NOMO-1 (cell line): Measurements from ENCODE around the gene ACOT9.
"Not testable (repeated sequence)": the region's sequence is repeated elsewhere in the genome, so short reads cannot be mapped to it uniquely, and the experiment has no call there.

Experiments used
- DNase-seq, 2 experiments: peaks; one replicate each; lab custom pipeline; 2025; ENCODE audit not compliant: unreplicated experiment in 2 of 2; lab: John Stamatoyannopoulos, UW

Gene ACOT9

DNA sequence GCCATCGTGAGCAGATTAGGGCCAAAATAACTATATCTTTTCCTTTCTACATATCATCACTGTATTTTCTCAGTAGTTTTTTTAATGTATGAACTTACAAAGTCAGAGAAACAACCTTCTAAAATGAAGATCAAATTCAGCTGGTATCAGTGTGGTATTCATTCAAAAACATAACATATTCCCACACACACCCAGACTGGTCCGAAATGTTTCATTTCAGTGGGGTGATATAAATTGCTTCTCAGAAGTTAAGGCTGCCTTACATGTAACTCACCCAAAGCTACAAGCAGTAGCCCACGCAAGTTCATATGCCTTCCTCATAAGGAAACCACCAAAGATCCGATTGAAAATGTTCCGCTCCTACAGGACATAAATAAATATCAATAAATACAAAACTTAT is 37.8 kb downstream of the ACOT9 start:
- no peak for DNase-seq

DNA sequence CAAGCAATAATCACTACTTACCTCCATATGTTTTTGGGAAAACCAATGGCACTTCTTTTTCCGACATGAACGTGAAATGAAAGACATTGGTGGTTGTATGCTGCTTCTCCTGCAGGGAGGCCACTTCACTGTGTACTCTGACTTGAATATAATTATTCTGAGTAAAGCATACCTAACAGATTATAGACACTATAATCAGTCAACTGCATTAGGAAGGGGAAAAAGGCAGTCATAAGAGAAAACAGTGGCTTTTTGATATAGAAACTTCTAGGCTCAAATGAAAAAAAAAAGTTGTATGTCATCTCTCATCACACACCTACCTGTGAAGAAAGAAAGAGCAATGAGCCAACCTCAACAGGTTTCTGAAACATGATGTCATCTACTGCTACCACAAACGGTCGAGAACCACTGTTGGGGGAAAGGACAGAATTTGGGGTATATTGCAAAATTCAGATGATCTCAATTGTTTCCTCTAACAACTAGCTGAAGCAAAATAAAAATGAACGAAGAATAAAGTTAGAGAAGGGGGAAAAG is 38.3 kb downstream of the ACOT9 start:
- DNase-seq: no peak

DNA sequence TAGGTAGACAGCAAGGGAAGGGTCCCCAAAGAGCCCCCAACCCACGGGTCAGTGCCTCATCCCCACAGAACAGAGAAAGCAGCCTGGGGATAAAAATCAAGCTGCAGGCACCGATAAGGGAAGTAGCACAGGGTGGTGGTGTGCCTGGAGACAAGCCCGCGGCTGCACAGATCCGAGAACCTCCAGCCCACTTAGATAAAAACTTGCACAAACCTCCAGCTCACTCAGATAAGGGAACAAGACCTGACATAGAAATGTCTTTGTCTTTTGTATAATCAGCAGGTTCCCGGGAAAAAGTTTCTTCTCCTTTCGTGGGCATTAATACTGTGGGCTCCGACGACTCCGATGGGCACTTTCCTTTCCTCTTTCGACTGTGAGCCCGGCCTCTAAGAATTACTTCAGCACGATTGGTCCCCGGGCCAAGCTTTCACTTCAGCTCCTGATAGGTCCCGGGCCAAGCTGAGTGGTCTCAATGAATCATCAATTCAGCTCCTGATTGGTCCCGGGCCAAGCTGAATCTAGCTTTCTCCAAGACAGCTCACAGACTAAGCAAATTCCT is 43.4 kb downstream of the ACOT9 start:
- peak; percentile 66 to 76 for DNase-seq

DNA sequence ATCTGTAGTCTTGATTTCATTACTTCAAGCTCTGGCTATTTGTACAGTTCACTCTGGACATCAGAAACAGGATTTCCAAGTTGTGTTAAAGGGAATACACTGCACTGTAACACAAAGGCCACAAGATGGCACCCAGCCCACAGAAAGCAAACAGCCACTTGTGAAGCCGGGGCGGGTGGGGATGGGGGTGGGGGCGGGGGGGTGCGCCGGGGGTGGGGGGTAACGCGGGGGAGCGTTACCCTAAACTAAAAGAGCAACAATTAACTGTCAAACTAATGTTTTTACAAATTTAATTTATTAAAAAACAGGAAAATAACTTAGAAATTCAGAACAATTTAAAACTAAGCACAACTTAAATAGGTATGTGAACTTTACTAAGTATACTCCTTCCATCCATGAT is 48.5 kb downstream of the ACOT9 start:
- peak; percentile 4 to 12 for DNase-seq

DNA sequence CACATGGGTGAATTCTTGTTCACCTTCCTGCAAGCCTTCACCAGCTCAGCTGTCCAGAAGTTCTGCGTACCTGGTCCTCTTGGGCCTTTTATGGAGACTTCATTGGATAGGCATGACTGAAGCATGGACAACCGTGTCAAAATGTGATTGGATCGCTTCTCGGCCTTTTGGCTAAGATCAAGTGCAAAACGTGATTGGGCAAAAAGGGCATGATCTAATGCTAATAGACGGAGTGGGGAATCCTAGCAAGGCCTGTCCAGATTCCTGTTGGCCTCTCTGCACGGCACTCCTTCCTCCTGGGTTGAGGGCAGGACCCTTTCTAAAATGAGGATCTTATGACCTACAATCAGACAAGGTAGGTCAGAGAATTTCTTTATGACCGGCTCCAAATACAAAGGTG is 50.9 kb downstream of the ACOT9 start:
- DNase-seq: no peak

DNA sequence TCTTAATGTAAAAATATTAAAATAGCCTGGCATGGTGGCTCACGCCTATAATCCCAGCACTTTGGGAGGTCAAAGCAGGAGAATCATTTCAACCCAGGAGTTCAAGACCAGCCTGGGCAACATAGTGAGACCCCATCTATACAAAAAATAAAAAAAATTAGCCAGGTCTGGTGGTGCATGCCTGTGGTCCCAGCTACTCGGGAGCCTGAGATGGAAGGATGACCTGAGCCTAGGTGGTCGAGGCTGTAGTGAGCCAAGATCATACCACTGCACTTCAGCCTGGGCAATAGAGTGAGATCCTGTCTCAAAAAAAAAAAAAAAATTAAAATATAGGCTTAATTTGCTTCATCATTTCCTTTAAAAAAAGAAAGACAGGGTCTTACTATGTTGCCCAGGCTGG is 66.6 kb downstream of the ACOT9 start:
- DNase-seq: not testable (repeated sequence)

DNA sequence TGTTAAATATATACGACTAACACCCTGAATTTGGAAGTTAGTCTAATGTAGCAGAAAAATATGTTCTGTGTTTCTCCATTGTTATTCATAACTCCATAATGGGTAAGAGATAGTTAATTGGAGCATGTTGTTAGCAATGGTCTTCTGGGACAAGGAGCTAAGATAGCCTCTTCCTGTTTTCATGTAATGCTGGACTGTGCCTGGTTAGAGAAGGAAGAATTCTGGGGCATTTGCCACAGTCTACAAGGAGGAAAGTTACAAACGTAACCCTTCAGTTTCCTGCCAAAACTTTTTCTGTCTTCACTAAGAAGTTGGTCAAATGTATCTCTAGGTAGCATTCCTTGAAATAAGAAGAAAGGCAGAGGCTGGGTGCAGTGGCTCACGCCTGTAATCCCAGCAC is 70.0 kb downstream of the ACOT9 start:
- no peak for DNase-seq

DNA sequence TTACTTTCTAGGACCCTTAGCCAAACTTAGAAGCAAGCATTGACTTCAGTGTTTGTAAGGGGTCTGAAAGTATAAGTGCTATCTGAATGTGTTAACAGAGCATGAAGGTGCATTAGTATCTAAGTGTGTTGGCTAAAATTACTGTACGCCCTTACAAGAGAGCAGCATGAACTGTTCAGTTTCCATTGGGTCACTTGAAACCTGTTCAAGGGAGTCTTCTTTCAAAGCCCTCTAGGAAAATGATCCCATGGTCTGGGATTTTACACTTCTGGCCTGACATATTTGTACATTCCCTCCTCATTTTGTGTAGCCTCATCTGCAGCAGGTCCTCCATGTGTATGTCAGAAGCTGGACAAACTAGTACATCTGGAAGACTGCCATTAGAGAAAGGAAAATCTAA is 72.5 kb downstream of the ACOT9 start:
- DNase-seq: no peak

DNA sequence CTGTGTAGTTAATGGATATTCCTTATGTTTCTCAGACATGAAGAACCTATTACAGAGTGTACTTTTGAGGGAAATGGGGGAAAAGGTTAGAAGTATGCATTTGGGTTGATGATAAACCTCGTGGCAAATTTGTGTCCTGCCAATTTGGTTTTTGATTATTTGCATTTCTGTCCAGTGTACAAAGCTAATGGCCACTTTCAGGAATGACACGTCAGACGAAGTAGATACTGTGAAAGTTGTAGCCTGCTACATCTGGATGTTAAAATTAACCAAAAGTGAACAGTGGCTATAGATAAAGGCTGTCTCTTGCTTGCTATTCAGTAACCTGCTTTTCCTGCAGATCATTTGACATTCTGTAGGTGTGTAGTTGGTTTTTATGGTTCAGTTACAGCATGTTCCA is 74.7 kb downstream of the ACOT9 start:
- DNase-seq: no peak

DNA sequence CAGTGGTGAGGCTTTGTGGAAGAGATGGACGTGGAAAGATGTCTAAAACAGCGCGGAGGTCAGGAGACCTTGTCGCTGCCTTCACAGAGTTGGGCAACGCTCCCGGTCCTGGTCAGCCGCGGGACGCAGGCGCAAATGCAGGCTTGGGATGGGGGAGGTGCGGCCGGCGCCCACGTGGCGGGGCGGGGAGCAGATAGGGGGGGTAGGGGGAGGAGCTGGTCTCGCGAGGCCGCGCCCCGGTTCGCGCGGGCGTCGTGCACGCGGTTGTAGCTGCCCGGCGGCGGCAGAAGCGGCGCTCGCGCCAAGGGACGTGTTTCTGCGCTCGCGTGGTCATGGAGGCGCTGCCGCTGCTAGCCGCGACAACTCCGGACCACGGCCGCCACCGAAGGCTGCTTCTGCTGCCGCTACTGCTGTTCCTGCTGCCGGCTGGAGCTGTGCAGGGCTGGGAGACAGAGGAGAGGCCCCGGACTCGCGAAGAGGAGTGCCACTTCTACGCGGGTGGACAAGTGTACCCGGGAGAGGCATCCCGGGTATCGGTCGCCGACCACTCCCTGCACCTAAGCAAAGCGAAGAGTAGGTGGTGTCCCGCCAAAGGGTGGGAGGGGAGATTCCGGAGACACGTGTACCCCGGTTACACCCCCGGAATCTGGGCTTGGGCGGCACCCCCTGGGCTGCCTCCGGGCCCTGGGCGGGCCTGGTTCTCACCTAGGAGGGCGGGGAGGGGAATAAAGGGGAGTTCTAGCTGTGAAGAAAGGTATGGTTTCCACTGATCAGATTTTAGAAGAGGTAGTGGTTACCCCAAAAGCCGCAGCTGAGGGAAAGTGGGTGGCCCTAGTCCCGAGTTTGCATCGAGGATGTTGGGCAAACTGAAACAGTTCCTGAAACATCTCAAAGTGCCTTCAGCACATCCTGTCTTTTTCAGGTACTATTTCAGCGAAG is 75.6 kb downstream of the ACOT9 start, which contains the start of gene PRDX4:
Gene PRDX4 (plus strand): TSS at position 255 of the 939 bp plus-strand sequence. CDS start 78 bp downstream, at position 333.
- peak; percentile 48 to 82 for DNase-seq

DNA sequence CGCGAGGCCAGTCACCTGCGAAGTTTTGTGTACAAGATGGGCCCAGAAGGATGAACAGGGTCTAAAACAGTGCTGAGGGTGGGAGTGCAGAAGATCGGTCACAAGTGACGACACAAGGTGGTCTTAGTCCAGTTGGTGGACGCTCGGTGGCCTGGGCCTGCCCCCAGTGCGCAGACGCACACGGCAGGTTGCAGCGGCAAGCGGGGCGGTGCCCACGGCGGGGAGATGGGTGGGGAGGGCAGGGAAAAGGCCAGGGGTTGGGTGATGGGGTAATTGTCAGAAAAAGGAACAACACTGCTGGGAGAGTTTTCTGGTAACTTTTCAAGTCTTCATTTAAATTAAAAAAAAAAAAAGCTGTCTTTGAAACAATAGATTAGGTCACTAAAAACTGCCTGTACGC is 76.8 kb downstream of the ACOT9 start:
- DNase-seq: peak; percentile 9 to 24

DNA sequence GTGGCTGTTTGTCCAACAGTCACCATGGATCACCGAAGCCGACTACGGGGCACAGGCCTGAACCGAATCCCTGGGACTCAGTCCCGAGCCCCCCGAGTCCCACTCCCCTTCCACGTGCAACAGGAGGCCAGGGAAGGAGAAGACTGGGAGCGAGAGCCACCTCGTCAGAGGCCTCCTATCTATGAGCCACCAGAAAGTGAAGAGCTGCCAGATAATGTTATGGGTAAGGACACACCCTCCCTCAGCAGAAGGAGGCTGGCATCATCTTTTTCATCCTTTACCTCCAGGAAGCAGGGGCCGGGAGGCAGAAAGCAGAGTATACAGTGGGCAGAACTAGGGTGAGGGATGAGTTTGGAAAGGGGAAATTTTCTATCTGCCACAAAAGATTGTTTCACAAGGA is 78.6 kb downstream of the ACOT9 start:
- no peak for DNase-seq

DNA sequence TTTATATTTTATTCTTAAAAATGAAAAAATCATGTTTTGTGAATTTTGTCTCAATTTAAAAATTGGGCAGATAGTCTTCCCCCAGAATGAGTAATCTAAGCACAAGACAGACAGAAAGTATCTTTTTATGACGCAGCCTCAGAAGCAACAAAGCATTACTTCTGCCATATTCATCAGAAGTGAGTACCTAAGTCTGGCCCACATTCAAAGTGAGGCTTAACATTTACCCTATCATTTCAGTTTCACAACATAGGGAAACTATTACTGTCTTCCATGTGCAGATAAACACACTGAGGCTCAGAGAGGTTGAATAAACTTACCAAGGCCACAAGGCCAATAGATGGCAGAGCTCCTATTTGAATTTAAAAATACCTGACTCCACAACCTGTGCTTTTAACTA is 80.2 kb downstream of the ACOT9 start:
- DNase-seq: no peak

DNA sequence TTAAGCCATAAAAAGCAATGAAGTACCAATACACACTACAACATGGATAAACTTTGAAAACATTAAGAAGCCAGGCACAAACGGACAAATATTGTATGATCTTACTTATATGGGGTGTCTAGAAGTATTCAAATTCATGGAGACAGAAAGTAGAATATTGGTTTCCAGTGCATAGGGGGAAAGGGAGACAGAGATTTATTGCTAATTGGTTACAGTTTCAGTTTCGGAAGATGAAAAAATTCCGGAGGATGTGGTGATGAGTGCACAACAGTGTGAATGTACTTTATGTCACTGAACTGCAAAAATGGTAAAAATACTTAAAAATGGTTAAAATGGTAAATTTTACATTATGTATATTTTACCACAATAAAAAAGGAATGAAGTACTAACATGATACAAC is 80.9 kb downstream of the ACOT9 start:
- DNase-seq: no peak

DNA sequence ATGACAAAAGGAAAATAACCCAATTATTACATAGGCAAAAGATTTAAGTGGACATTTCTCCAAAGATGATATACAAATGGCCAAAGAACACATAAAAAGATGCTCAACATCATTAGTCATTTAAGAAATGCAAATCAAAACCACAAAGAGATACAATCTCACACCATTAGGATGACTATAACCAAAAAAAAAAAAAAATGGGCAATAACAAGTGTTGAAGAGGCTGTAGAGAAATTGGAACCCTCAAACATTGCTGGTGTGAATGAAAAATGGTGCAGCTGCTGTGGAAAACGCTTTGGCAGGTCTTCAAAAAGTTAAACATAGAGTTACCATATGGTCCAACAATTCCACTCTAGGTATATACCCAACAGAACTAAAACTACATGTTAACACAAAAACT is 81.4 kb downstream of the ACOT9 start:
- DNase-seq: no peak

DNA sequence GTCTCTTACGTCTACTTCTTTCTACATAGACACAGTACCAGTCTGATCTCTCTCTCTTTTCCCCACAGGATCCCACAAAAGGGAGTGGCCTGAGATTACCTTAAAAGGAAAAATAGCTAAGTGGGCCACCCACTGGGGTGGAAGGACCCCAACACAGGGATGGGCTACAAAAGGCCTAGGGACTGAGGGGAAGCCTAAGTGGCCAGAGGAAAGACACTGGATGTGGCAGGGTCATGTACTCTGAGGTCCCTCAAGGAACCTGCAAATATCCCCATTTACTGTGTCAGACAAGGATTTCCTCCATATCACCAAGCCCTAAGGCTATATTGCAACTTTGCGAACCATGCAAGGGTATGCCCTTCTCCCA is 82.3 kb downstream of the ACOT9 start:
- no peak for DNase-seq

DNA sequence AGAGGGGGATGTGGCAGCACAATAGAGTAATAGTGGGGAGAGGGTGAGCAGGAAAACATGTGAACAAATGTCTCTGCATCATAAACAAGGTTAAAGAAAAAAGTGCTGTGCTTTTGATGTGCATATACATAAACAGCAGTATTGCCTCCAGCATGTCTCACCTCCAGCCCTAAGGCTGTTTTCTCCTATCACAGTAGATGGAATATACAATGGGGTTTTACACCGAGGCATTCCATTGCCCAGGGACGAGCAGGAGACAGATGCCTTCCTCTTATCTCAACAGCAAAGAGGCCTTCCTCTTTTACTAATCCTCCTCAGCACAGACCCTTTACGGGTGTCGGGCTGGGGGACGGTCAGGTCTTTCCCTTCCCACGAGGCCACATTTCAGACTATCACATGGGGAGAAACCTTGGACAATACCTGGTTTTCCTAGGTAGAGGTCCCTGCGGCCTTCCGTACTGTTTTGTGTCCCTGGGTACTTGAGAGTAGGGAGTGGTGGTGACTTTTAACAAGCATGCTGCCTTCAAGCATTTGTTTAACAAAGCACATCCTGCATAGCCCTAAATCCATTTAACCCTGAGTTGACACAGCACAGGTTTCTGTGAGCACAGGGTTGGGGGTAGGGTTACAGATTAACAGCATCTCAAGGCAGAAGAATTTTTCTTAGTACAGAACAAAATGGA is 82.9 kb downstream of the ACOT9 start:
- not testable (repeated sequence) for DNase-seq

DNA sequence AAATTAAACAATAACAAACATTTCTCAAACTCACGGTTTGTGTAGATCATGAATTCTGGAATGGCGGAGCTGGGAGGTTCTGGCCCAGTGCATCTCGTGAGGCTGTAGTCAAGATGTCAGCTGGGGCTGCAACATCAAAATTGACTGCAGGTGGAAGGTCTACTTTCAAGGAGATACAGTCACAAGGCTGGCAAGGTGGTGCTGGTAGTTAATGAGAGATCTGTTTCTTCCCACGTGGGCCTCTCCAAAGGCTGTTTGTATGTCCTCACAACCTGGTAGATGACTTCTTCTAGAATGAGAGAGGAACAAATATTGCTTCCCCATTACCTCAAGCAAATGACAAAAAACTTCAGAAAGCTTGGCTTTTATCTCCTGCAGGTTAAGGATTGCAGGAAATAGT is 83.7 kb downstream of the ACOT9 start:
- no peak for DNase-seq

DNA sequence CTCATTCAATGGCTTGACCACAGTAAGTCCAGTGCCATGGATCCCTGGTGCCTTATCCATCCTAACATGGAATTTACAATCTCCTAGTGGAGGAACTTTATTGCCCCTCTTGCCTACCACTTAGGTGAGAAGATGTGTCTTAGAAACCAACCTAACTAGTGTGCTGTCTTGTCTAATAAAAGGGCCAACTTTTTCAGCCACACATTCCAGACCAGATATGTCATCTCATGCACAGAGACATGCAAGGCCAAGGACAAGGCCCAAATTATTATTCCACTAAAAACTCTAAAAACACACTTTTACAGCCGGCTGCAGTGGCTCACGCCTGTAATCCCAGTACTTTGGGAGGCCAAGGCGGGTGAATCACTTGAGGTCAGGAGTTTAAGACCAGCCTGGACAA is 86.4 kb downstream of the ACOT9 start:
- DNase-seq: no peak

DNA sequence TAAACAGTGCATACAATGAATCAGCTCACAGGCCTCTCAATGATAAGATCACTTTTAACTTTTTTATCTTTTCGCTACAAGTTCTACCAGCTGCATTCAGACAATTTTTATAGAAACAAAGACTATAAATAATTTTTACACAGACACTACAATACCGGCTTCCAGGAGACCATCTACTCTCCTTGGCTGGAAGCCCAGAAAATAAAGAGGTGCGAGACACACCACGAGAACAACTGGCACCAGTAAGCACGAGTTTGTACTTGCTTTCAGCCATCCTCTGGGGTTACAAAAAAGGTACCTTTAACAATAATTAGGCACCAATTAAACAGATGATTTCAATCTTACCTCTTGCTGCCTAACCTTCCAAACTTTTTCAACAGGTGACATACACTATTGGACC is 87.0 kb downstream of the ACOT9 start:
- no peak for DNase-seq
